Measurements from ENCODE around the gene ZNF571. TPM values are rescaled to one million over a fixed set of nuclear protein-coding genes. Genes with fewer than 3 reads are reported as not detected.

Gene ZNF571
- total RNA-seq, 1 donor from 2014 or later = 7.9 TPM

DNA sequence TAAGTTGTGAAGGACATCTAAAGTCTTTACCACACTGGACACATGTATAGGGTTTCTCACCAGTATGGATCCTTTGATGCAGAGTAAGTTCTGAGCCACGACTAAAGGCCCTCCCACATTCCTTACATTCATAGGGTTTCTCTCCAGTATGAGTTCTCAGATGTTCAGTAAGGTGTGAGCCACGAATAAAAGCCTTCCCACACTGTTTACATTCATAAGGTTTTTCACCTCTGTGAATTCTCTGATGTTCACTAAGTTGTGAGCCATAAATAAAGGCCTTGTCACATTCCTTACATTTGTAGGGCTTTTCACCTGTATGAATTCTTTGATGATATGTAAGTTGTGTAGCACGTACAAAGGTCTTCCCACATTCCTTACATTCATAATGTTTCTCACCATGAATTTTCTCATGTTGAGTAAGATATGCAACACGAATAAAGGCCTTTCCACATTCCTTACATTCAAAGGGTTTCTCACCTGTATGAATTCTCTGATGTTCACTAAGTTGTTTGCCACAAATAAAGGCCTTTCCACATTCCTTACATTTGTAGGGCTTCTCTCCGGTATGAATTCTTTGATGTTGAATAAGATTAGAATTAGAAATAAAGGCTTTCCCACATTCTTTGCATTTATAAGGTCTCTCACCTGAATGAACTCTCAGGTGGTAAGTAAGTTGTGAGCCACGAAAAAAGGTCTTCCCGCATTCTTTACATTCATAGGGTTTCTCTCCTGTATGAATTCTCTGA is 29.8 kb downstream of the ZNF571 start:
- Mint-ChIP-seq H3K27me3 (ENCODE audit: insufficient read depth, low read depth) (no peaks in the 10 kb centered on the region), H3K36me3 (peaks cover 49% of the 10 kb centered on the region), H3K4me1 (no peaks in the 10 kb centered on the region), H3K27ac (no peak overlapping the region), H3K9me3 (peaks cover 86% of the 10 kb centered on the region), H3K4me3 (no peak overlapping the region)
- TF ChIP-seq, protein P1, sequence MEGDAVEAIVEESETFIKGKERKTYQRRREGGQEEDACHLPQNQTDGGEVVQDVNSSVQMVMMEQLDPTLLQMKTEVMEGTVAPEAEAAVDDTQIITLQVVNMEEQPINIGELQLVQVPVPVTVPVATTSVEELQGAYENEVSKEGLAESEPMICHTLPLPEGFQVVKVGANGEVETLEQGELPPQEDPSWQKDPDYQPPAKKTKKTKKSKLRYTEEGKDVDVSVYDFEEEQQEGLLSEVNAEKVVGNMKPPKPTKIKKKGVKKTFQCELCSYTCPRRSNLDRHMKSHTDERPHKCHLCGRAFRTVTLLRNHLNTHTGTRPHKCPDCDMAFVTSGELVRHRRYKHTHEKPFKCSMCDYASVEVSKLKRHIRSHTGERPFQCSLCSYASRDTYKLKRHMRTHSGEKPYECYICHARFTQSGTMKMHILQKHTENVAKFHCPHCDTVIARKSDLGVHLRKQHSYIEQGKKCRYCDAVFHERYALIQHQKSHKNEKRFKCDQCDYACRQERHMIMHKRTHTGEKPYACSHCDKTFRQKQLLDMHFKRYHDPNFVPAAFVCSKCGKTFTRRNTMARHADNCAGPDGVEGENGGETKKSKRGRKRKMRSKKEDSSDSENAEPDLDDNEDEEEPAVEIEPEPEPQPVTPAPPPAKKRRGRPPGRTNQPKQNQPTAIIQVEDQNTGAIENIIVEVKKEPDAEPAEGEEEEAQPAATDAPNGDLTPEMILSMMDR (IDR thresholded peaks at IDR 0.05) = no peak
- TF ChIP-seq EZH2phosphoT487 (IDR thresholded peaks at IDR 0.05) (no peak), EZH2 (IDR thresholded peaks at IDR 0.05) (no peak)
- H3F3A ChIP-seq (ENCODE audit: low read depth) = no peaks in the 10 kb centered on the region
- H3K9me3 ChIP-seq (ENCODE audit: low read depth) = peaks cover 74% of the 10 kb centered on the region
- no peaks in the 10 kb centered on the region for H3K4me1 ChIP-seq
- no peak overlapping the region for H3K4me3 ChIP-seq
- no peaks in the 10 kb centered on the region for H3K79me2 ChIP-seq (ENCODE audit: low read depth)
- no peak for DNase-seq (ENCODE audit: low spot score)
- H3K9ac ChIP-seq = no peak overlapping the region
- no peaks in the 10 kb centered on the region for H4K20me1 ChIP-seq (ENCODE audit: low read depth)
- no peak overlapping the region for H3K27ac ChIP-seq
- H2AFZ ChIP-seq (replicated peaks) = no peak overlapping the region
- H3K4me2 ChIP-seq = no peak overlapping the region
- peaks cover 43% of the 10 kb centered on the region for H3K36me3 ChIP-seq
- no peaks in the 10 kb centered on the region for H3K27me3 ChIP-seq

DNA sequence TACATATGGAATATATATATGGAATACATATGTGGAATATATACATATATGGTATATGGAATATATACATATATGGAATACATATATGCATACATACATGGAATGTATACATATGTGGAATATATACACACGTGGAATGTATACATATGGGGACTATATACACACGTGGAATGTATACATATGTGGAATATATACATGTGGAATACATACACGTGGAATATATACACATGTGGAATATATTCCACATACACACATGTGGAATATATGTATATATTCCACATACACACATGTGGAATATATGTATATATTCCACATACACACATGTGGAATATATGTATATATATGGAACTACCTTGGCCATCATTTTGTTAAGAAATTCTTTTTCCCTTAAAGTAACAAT is 31.1 kb downstream of the ZNF571 start:
- H2AFZ ChIP-seq (replicated peaks) = no peak overlapping the region
- Mint-ChIP-seq H3K27me3 (ENCODE audit: insufficient read depth, low read depth) (no peaks in the 10 kb centered on the region), H3K9me3 (peaks cover 85% of the 10 kb centered on the region), H3K4me3 (no peak overlapping the region), H3K27ac (no peak overlapping the region), H3K4me1 (no peaks in the 10 kb centered on the region), H3K36me3 (peaks cover 47% of the 10 kb centered on the region)
- peaks cover 46% of the 10 kb centered on the region for H3K36me3 ChIP-seq
- TF ChIP-seq EZH2 (IDR thresholded peaks at IDR 0.05) = no peak
- TF ChIP-seq, protein P1 (IDR thresholded peaks at IDR 0.05) = no peak
- no peak for TF ChIP-seq EZH2phosphoT487 (IDR thresholded peaks at IDR 0.05)
- peaks cover 76% of the 10 kb centered on the region for H3K9me3 ChIP-seq (ENCODE audit: low read depth)
- no peaks in the 10 kb centered on the region for H3F3A ChIP-seq (ENCODE audit: low read depth)
- H3K4me2 ChIP-seq = no peak overlapping the region
- H3K4me1 ChIP-seq = no peaks in the 10 kb centered on the region
- H3K27me3 ChIP-seq = no peaks in the 10 kb centered on the region
- DNase-seq (ENCODE audit: low spot score) = no peak
- no peaks in the 10 kb centered on the region for H3K79me2 ChIP-seq (ENCODE audit: low read depth)
- H4K20me1 ChIP-seq (ENCODE audit: low read depth) = no peaks in the 10 kb centered on the region
- no peak overlapping the region for H3K27ac ChIP-seq
- no peak overlapping the region for H3K9ac ChIP-seq
- no peak overlapping the region for H3K4me3 ChIP-seq

DNA sequence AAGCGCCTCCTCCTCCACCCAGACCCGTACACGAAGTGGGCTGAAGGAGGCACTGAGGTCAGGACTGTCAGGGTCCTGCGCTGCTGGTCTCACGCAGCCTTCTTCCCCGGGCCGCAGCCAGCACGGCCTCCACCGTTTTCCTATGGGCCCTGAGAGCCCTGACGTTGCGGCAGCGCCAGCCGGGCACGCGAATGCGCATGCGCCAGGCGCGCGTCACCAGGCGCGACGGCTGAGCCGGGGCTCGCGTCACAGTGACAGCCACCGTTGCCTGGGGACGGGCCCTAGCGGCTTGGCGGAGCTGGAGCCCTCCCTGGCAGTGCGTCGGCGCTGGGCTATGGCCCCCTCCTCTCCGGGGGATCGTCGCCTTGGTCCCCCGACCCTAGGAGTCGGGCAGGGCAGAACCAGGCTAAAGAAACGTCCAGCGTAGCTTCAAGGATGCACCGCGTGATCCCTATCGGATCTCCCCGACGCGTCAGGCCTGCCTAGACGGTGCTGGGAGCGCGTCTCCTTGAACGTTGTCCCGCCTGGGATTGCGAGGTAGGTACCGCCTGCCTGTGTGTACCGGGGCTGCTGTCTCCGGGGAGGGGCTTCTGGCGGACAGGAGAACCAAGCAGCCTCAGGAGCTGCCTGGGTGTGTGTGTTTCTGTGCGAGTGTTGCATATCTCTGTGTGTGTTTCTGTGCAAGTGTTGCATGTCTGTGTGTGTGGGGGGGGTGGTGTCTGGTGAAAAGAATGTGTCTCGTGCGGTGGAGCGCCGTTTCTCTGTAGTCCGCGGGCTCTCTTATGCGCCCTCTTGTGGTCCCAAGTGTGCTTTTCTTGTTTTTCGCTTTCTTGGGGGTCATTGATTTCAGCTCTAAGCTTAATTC is 43.2 kb downstream of the ZNF571 start:
- peaks cover 72% of the 10 kb centered on the region for H3K9me3 Mint-ChIP-seq
- H3K36me3 Mint-ChIP-seq = peaks cover 15% of the 10 kb centered on the region
- H3K4me1 Mint-ChIP-seq = no peaks in the 10 kb centered on the region
- no peak overlapping the region for H3K4me3 ChIP-seq
- no peaks in the 10 kb centered on the region for H3K79me2 ChIP-seq (ENCODE audit: low read depth)
- no peak for DNase-seq (ENCODE audit: low spot score)
- H3K9ac ChIP-seq = no peak overlapping the region
- H3K4me2 ChIP-seq = no peak overlapping the region
- peaks cover 15% of the 10 kb centered on the region for H3K36me3 ChIP-seq
- H3K4me1 ChIP-seq = no peaks in the 10 kb centered on the region
- H4K20me1 ChIP-seq (ENCODE audit: low read depth) = no peaks in the 10 kb centered on the region
- H3K27me3 ChIP-seq = no peaks in the 10 kb centered on the region
- H3F3A ChIP-seq (ENCODE audit: low read depth) = no peaks in the 10 kb centered on the region
- TF ChIP-seq EZH2 (IDR thresholded peaks at IDR 0.05) = no peak
- TF ChIP-seq, protein P1 (IDR thresholded peaks at IDR 0.05) = no peak
- no peak for TF ChIP-seq EZH2phosphoT487 (IDR thresholded peaks at IDR 0.05)
- no peak overlapping the region for H3K27ac Mint-ChIP-seq
- H2AFZ ChIP-seq (replicated peaks) = no peak overlapping the region
- no peak overlapping the region for H3K4me3 Mint-ChIP-seq
- H3K27ac ChIP-seq = no peak overlapping the region
- H3K9me3 ChIP-seq (ENCODE audit: low read depth) = peaks cover 32% of the 10 kb centered on the region
- peaks cover 7% of the 10 kb centered on the region for H3K27me3 Mint-ChIP-seq (ENCODE audit: insufficient read depth, low read depth)

Data from neural progenitor cell (in vitro differentiated cells).